ENCODE data around the gene SYNPO2.

Gene SYNPO2

GRCh38 chr4:119027811-119028210 lies 139.2 kb downstream of the SYNPO2 start:
- no peak for DNase-seq (ENCODE audit: insufficient read length)
- no peak for FAIRE-seq
- no peak for TF ChIP-seq POLR2AphosphoS5 (IDR thresholded peaks at IDR 0.05; ENCODE audit: low read depth, low read length)
- TF ChIP-seq POLR2A (IDR thresholded peaks at IDR 0.05; ENCODE audit: low read depth, low read length) = no peak
- no peak for TF ChIP-seq TAF1 (IDR thresholded peaks at IDR 0.05; ENCODE audit: borderline replicate concordance, low read depth, low read length)

DNA sequence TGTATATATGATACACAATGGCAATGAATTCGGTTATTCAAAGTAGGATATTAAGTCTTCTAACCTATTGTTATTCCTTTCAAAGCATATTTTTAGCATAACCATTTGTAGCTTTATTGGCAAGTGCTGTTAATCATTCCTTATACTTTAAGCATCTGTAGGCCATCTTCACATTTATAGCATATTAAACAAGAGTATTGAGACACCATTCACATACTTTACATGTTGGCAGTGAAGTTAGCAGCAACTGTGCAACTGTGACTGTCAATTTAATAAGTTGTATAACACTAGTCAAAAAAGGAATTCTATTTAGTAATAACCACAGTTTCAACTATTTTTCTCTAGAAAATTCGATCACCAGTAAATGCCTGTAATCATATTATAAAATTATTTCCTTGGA lies 139.6 kb downstream of the SYNPO2 start:
- FAIRE-seq (no peak), DNase-seq (ENCODE audit: insufficient read length) (no peak)
- TF ChIP-seq POLR2AphosphoS5 (IDR thresholded peaks at IDR 0.05; ENCODE audit: low read depth, low read length) (no peak), POLR2A (IDR thresholded peaks at IDR 0.05; ENCODE audit: low read depth, low read length) (no peak), TAF1 (IDR thresholded peaks at IDR 0.05; ENCODE audit: borderline replicate concordance, low read depth, low read length) (no peak)

DNA sequence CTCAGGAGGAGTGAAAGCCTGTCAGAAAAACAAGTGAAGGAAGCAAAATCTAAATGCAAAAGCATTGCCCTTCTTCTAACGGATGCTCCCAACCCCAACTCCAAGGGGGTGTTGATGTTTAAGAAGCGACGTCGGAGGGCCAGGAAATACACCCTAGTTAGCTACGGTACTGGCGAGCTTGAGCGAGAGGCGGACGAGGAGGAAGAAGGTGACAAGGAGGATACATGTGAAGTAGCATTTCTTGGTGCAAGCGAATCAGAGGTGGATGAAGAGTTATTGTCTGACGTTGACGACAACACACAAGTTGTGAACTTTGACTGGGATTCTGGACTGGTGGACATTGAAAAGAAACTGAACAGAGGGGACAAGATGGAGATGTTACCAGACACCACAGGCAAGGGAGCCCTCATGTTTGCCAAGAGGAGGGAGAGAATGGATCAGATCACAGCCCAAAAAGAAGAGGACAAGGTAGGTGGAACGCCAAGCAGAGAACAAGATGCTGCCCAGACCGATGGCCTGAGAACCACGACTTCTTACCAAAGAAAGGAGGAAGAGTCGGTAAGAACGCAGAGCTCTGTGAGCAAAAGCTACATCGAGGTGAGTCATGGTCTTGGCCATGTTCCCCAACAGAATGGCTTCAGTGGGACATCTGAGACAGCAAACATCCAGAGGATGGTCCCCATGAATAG lies 141.3 kb downstream of the SYNPO2 start:
- TF ChIP-seq TAF1 (IDR thresholded peaks at IDR 0.05; ENCODE audit: borderline replicate concordance, low read depth, low read length) (no peak), POLR2A (IDR thresholded peaks at IDR 0.05; ENCODE audit: low read depth, low read length) (no peak), POLR2AphosphoS5 (IDR thresholded peaks at IDR 0.05; ENCODE audit: low read depth, low read length) (no peak)
- no peak for DNase-seq (ENCODE audit: insufficient read length)
- no peak for FAIRE-seq

GRCh38 chr4:119030536-119030890 lies 141.9 kb downstream of the SYNPO2 start:
- DNase-seq (ENCODE audit: insufficient read length) = no peak
- no peak for TF ChIP-seq TAF1 (IDR thresholded peaks at IDR 0.05; ENCODE audit: borderline replicate concordance, low read depth, low read length)
- TF ChIP-seq POLR2AphosphoS5 (IDR thresholded peaks at IDR 0.05; ENCODE audit: low read depth, low read length) = no peak
- no peak for TF ChIP-seq POLR2A (IDR thresholded peaks at IDR 0.05; ENCODE audit: low read depth, low read length)
- no peak for FAIRE-seq

- no peak for TF ChIP-seq POLR2AphosphoS5 (IDR thresholded peaks at IDR 0.05; ENCODE audit: low read depth, low read length)
- TF ChIP-seq POLR2A (IDR thresholded peaks at IDR 0.05; ENCODE audit: low read depth, low read length) = no peak
- TF ChIP-seq TAF1 (IDR thresholded peaks at IDR 0.05; ENCODE audit: borderline replicate concordance, low read depth, low read length) = no peak
- DNase-seq (ENCODE audit: insufficient read length) = no peak
- no peak for FAIRE-seq
Observed at GRCh38 chr4:119031218-119031617, 142.6 kb downstream of the SYNPO2 start.

DNA sequence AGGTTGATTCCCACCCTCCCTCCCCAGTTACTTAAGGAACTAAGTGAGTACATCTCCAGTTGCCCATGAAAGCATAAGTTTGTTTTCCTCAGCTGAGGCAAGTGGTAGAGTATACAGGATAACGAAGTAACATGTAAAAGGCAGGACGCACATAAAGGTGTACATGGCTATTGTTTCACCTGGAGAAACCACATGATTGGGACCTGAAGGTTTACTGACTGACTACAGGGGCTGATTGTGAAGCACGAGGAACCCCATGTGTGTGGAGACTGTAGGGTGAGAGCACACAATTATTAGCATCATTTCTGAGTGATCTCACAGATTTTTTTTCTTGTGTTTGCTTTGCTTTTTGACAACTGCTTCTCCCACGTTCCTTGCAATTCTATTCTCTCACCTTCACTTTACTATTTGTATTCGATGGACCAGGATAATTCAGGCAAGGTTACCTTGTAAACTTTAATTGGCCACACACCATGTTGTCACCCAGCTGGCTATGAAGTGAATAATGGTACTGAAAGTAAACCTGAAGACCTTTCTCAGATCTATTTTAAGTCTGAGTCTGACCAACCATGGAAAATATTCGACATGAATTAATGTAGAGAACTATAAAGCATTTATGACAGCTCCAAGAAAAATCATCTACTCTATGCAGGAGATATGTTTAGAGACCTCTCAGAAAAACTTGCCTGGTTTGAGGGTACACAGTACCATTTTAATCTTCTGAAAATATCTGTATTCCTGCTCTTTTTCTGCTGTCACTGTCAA lies 144.4 kb downstream of the SYNPO2 start:
- FAIRE-seq (no peak), DNase-seq (ENCODE audit: insufficient read length) (no peak)
- no peak for TF ChIP-seq POLR2A (IDR thresholded peaks at IDR 0.05; ENCODE audit: low read depth, low read length)
- TF ChIP-seq TAF1 (IDR thresholded peaks at IDR 0.05; ENCODE audit: borderline replicate concordance, low read depth, low read length) = no peak
- TF ChIP-seq POLR2AphosphoS5 (IDR thresholded peaks at IDR 0.05; ENCODE audit: low read depth, low read length) = no peak

- TF ChIP-seq TAF1 (IDR thresholded peaks at IDR 0.05; ENCODE audit: borderline replicate concordance, low read depth, low read length) (no peak), POLR2A (IDR thresholded peaks at IDR 0.05; ENCODE audit: low read depth, low read length) (no peak), POLR2AphosphoS5 (IDR thresholded peaks at IDR 0.05; ENCODE audit: low read depth, low read length) (no peak)
- no peak for FAIRE-seq
- DNase-seq (ENCODE audit: insufficient read length) = no peak
Observed at GRCh38 chr4:119034276-119035008, 145.8 kb downstream of the SYNPO2 start.

- no peak for TF ChIP-seq POLR2AphosphoS5 (IDR thresholded peaks at IDR 0.05; ENCODE audit: low read depth, low read length)
- no peak for TF ChIP-seq TAF1 (IDR thresholded peaks at IDR 0.05; ENCODE audit: borderline replicate concordance, low read depth, low read length)
- TF ChIP-seq POLR2A (IDR thresholded peaks at IDR 0.05; ENCODE audit: low read depth, low read length) = no peak
- FAIRE-seq (no peak), DNase-seq (ENCODE audit: insufficient read length) (no peak)
Observed at GRCh38 chr4:119035951-119036737, 147.5 kb downstream of the SYNPO2 start.

DNA sequence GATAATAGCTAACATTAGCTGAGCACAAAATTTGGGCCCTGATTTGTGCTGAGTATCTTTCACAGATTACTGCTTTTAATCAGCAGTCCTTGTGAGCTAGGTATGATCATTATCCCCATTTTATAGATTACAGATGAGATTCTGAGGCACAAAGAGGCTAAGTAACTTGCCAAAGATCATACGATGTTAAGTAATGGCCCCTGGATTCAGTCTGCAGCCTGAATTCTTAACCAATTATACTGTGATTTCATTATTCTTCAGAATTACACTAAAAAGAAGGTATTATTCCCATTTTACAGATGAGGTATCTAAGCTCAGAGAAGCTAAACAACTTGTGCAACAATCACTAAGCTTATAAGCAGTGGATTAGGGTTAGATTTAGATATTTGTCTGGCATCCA lies 149.1 kb downstream of the SYNPO2 start:
- DNase-seq (ENCODE audit: insufficient read length) (no peak), FAIRE-seq (no peak)
- TF ChIP-seq POLR2A (IDR thresholded peaks at IDR 0.05; ENCODE audit: low read depth, low read length) = no peak
- no peak for TF ChIP-seq POLR2AphosphoS5 (IDR thresholded peaks at IDR 0.05; ENCODE audit: low read depth, low read length)
- TF ChIP-seq TAF1 (IDR thresholded peaks at IDR 0.05; ENCODE audit: borderline replicate concordance, low read depth, low read length) = no peak

DNA sequence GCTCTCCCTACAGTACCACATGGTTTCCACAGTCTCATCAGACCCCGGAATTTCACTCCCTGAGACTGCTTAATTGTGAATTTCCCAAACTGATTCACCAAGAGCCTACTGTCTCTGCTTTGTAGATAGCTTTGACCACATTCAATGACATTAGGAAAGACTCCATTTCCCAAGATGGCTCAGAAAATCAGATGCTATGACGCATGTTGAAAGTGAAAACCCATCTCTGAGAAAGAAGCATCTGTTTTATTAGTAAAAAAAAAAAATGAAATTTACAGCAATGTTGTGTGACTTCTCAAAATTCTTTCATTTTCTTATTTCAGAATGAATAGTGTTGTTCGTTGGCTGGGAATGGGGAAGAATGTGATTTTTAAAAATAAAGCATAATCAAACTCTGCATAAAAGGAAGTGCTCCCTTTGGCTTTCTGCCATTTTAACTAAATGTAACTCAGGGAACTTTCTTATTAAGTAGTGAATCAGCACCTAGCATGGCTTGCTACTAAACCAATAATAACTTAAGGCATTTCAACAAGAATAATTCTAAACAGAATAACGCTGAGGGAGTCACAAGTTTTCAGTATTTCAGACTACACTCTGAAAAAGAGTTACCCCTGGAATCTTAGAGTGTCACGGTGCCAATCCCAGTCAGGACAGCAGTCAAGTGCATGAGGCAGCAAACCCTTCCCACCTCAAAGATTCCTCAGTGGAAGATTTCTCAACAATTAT lies 149.6 kb downstream of the SYNPO2 start:
- DNase-seq (ENCODE audit: insufficient read length) = no peak
- no peak for TF ChIP-seq TAF1 (IDR thresholded peaks at IDR 0.05; ENCODE audit: borderline replicate concordance, low read depth, low read length)
- TF ChIP-seq POLR2A (IDR thresholded peaks at IDR 0.05; ENCODE audit: low read depth, low read length) = no peak
- no peak for TF ChIP-seq POLR2AphosphoS5 (IDR thresholded peaks at IDR 0.05; ENCODE audit: low read depth, low read length)
- no peak for FAIRE-seq
